HG03064 (cell line): Measurements from ENCODE around the gene MYCL.

Experiments used
- ATAC-seq: cut with Tn5 transposase; IDR thresholded peaks from one replicate; pipeline ENCODE4 v1.9.1; 2021; ENCODE audit warnings: low read depth; ENCODE audit not compliant: unreplicated experiment

Gene MYCL

GRCh38 chr1:39858315-39858714, 43.4 kb downstream of the MYCL start:
- ATAC-seq, result no peak

- no peak for ATAC-seq
Measured at GRCh38 chr1:39857126-39857878, 44.4 kb downstream of the MYCL start.

- ATAC-seq, result no peak
Measured at GRCh38 chr1:39854738-39855137, 47.0 kb downstream of the MYCL start.

GRCh38 chr1:39854314-39854713, 47.4 kb downstream of the MYCL start:
- ATAC-seq, result no peak

- no peak for ATAC-seq
Measured at GRCh38 chr1:39852876-39853275, 48.8 kb downstream of the MYCL start.

- ATAC-seq, result no peak
Measured at GRCh38 chr1:39852214-39852791, 49.4 kb downstream of the MYCL start.

GRCh38 chr1:39850606-39851216, 51.0 kb downstream of the MYCL start:
- no peak for ATAC-seq

- no peak for ATAC-seq
Measured at GRCh38 chr1:39849203-39849602, 52.5 kb downstream of the MYCL start.

- no peak for ATAC-seq
Measured at GRCh38 chr1:39847940-39848339, 53.8 kb downstream of the MYCL start.

- ATAC-seq, result no peak
Measured at GRCh38 chr1:39846796-39847195, 54.9 kb downstream of the MYCL start.

- ATAC-seq, result peak; percentile 61
Measured at GRCh38 chr1:39845569-39846566, 55.8 kb downstream of the MYCL start.
